Mesenteric fat pad (tissue), 1 donor: ENCODE data around the gene UGT1A7. TPM values are rescaled to one million over a fixed set of nuclear protein-coding genes. Genes with fewer than 3 reads are reported as not detected.
"Not testable (repeated sequence)": the region's sequence is repeated elsewhere in the genome, so short reads cannot be mapped to it uniquely, and the experiment has no call there.

ENCODE experiments used
- DNase-seq: peaks from one replicate; pipeline ENCODE4 v3.0.0-alpha.2; 2020; ENCODE audit warnings: low spot score
- total RNA-seq: library from RNA; stranded (reverse); fragmentation: NEBNext Ultra II Directional; extraction: Animal tissue kit (Norgen Biotek cat#: 25700); gene quantifications from one replicate; pipeline ENCODE4 v1.2.1, GENCODE V29; 2021
- donor health status: DM: yes; HTN: yes; CAD: no.

UGT1A7 gene
- total RNA-seq, 1 donor from 2014 or later = 0.80 TPM

GRCh38 chr2:233680361-233681045 is 1.2 kb upstream of the UGT1A7 start:
- DNase-seq = no peak

- no peak for DNase-seq
Measured at GRCh38 chr2:233684640-233685039, 2.9 kb downstream of the UGT1A7 start.

- no peak for DNase-seq
Measured at GRCh38 chr2:233686928-233687327, 5.2 kb downstream of the UGT1A7 start.

- no peak for DNase-seq
Measured at GRCh38 chr2:233688341-233688740, 6.6 kb downstream of the UGT1A7 start.

GRCh38 chr2:233689031-233689430 is 7.3 kb downstream of the UGT1A7 start:
- DNase-seq = no peak

DNA sequence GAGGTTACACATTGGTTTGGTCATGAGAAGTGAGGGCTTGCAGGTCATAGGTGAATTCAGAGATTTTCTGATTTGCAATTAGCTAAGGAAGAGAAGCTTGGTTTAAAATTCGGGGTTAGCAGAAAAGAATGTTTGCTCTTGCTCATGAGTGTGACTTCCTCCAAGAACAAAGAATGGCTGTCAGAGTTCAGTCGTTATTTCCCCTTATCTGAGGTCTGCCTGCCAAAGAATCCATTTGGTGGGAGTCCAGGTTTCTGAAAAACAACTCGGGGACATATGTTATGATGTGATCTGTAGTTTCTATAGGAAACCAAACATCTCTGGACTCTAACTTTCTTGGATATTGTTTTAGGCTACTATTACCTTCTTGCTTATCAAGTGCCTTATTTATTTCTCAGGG is 7.8 kb downstream of the UGT1A7 start:
- DNase-seq = no peak

- DNase-seq = no peak
Measured at GRCh38 chr2:233690444-233690843, 8.7 kb downstream of the UGT1A7 start.

DNA sequence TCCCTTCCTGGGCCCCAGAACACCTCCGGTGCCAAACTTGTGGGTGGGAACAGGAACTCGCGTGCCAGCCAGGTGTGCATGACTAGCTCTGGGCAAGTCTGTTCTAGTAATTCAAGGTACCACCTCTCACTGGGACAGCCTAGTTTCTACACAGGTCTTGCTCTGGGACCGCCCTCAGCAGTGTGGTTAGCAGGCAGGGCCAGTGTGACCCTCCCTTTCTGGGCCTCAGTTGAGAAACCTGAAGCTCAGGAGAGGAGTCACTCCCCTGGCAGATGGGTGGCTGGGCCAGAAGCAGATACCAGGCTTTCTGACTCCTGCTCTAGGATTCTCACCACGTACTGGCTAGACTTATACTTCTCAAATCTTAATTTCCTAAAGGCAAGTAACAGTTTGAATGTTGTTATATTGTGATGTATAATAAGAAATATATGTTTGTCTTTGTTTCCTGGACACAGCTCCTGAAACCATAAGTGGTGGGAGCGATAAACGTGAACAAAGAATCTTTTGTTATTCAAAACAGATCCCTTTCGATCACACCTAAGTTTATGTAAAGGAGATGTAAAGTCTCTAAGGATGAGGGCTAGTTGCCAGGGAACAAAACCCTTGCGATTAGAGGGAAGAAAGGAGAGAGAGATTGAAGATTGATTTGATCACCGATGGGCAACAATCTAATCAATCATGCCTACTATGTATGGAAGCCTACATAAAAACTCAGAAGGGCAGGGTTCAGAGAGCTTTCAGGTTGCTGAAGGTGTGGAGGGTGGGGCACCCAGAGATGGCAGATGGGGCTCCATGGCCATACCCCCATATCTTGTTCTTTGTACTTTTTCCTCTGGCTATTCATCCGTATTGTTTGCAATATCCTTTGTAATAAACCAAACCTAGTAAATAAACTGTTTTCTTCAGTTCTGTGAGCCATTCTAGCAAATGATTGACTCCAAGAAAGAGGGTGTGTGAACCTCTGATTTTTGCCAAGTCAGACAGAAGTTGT is 10.0 kb downstream of the UGT1A7 start:
- DNase-seq = no peak

DNA sequence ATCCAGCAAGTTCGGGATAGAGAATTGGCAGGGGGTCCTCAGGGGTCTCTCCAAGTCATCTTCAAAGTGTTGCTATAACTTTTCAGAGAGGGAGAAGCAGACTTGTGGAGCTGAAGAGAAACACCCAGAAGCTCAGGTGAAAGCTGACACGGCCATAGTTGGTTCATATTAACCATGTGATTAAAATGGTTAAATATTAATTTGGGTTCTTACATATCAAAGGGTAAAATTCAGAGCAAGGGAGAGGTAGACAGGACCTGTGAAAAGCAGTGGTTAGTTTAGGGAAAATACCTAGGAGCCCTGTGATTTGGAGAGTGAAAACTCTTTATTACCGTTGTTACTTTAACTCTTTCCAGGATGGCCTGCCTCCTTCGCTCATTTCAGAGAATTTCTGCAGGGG is 10.9 kb downstream of the UGT1A7 start, which contains the start of gene UGT1A6:
Gene UGT1A6 (plus strand): TSS at position 243 of the 400 bp plus-strand sequence. CDS start 115 bp downstream, at position 358.
- no peak for DNase-seq

DNA sequence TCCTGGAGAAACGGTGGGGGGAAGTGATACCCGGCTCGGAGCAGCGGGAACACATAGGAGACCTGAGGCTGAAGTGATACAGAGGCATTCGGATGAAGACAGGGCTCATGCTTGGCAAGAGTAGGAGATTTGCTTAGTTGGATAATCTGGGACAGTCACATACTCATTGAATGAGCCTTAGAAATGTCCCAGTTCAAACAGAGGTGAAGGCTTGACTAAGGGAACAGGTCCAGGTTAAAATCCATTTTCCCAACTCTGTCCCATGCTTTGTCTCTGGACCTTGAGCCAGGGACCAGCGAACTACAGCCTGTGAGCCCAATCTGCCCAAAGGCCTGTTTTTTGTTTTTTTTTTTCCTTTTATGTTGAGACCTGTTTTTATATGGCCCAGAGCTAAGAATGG is 12.3 kb downstream of the UGT1A7 start:
- no peak for DNase-seq

- no peak for DNase-seq
Measured at GRCh38 chr2:233698740-233699139, 17.0 kb downstream of the UGT1A7 start.

GRCh38 chr2:233699424-233700027 is 17.8 kb downstream of the UGT1A7 start:
- no peak for DNase-seq

DNA sequence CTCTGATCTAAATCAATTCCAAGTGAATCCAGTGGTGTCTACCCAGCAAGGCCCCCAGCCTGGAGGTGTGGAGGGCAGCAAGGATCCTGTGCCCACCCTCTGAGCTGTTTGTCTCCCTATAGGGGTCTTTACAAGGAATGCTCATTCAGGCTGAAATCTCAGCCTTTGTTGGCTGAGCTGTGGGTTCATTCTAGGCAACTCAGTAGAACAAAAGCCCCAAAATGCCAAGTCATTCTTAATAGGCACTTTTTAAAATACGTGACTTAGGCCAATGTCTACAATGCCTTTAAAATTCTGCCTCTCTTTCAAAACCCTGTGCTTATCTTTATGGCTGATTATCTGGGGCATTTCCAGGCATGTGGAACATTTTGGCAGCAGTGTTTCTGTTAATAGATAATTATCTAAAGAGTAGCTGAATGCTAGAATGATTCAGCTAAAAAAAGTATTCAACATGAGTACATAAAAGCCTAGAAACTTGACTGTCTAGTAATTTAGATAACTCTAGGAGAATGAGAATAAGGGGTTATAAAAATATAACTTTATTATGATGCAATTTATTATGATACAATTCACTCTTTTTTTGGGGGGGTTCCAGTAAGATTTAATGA is 18.4 kb downstream of the UGT1A7 start:
- DNase-seq = no peak

DNA sequence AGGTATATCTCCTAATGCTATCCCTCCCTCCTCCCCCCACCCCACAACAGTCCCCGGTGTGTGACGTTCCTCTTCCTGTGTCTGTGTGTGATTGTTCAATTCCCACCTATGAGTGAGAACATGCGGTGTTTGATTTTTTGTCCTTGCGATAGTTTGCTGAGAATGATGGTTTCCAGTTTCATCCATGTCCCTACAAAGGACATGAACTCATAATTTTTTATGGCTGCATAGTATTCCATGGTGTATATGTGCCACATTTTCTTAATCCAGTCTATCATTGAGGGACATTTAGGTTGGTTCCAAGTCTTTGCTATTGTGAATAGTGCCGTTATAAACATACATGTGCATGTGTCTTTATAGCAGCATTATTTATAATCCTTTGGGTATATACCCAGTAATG is 19.1 kb downstream of the UGT1A7 start:
- not testable (repeated sequence) for DNase-seq

- no peak for DNase-seq
Measured at GRCh38 chr2:233702238-233702637, 20.5 kb downstream of the UGT1A7 start.

- no peak for DNase-seq
Measured at GRCh38 chr2:233705911-233706506, 24.3 kb downstream of the UGT1A7 start.

- no peak for DNase-seq
Measured at GRCh38 chr2:233706720-233707119, 25.0 kb downstream of the UGT1A7 start.

- DNase-seq = no peak
Measured at GRCh38 chr2:233707940-233708644, 26.4 kb downstream of the UGT1A7 start.

DNA sequence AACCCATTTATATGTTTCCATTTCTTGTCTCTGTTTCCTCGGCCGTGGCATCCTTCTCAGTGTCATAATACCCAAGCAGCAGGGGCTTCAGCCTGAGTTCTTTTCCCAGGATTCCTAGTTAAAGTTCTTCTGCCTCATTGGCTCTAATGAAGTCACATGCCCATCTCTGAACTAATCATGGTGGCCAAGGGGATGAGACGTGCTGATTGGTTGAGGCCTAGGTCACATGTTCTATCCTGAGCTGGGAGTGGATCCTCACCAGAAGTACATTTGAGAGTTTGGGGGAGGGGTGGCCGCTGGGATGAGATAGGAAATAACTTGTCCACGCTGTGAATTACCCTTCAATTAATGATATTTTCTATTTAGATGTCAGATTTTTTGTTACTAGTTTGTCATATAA is 27.2 kb downstream of the UGT1A7 start:
- DNase-seq = no peak

DNA sequence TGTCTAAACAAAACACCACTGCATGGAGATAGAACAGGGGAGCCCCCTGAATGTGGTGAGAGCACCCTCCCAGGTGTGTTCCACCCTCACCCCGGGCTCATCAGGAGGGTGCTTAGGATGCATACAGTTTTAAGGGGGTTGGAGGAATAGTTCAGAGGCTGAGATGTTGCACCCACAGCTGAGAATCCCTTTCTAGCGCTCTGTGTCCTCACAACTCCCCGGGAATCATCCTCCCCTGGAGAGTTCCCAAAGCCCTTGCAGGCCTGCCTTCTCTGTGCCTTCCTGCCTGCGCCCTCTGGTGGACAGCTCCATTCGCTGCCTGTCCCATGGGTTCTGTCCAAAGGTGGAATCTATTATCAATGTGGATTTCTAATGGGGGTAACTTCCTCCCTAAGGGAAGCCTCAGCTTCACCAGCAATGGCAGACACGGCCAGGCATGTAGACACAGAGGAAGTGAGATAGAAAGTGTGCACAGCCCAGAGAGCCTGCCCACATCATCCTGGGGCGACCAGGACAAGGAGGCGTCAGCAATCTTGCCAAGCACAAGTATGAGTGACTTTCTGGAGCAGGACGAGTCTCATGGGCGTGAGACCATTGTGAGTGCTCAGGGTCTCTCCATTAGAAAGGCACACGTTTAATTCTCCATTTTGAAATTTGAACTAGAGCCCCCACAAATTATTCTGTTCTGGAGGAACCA is 29.8 kb downstream of the UGT1A7 start:
- no peak for DNase-seq
